GM18508 (cell line): Measurements from ENCODE around the gene CNN1.
"Not testable (repeated sequence)": the region's sequence is repeated elsewhere in the genome, so short reads cannot be mapped to it uniquely, and the experiment has no call there.

ENCODE experiments used
- ATAC-seq: cut with Tn5 transposase; IDR thresholded peaks from one replicate; pipeline ENCODE4 v1.9.1; 2021; ENCODE audit warnings: moderate number of reproducible peaks; ENCODE audit not compliant: insufficient read depth, unreplicated experiment

The CNN1 gene

DNA sequence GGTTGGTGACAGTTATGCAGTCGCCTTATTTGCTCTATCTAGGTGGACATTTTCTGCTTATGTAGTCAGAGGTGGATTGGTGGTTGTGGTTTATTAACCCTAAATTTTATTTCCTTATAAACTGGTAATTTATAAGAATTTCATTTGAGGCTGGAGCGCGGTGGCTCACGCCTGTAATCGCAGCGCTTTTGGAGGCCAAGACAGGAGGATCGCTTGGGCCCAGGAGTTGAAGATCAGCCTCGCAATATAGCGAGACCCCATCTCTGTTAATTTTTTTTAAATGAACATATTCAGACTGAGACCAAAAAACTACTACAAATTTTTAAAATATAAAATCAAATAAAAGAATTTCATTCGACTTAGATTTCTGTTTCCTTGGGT lies 59.4 kb downstream of the CNN1 start:
- no peak for ATAC-seq

DNA sequence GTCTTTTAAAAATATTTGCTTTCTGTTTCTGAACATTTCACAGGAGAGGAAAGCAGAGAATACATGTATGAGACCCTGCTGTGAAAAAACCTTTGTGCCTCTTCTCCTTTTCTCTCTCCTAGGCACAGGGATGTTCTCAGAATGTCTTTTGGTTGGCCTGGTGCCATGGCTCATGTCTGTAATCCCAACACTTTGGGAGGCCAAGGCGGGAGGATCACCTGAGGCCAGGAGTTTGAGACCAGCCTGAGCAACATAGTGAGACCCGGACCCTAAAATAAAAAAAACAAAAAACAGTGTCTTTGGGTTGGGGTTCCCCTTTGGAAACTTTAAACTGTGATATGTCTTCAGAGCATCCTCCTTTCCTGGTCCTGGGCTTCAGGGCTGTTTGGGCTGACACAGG lies 60.1 kb downstream of the CNN1 start:
- ATAC-seq = no peak

DNA sequence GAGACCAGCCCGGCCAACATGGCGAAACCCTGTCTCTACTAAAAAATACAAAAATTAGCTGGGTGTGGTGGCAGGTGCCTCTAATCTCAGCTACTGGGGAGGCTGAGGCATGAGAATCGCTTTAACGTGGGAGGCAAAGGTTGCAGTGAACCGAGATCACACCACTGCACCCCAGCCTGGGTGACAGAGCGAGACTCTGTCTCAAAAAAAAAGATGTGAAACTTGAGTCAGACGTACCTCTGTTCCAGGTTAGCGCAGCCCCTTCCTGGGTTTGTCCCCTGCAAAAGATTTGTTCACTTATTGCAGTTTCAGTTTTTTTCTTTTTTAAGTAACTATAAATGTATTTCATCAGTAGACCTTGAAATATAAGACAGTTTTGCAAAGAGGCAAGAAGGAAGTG lies 61.1 kb downstream of the CNN1 start:
- not testable (repeated sequence) for ATAC-seq
